ENCODE data around the gene TNC.

Gene TNC

GRCh38 chr9:115046199-115046598 lies 71.8 kb downstream of the TNC start:
- no peak for DNase-seq (ENCODE audit: low read depth)

GRCh38 chr9:115043632-115044031 lies 74.3 kb downstream of the TNC start:
- no peak for DNase-seq (ENCODE audit: low read depth)

- DNase-seq (ENCODE audit: low read depth), result no peak
Observed at GRCh38 chr9:115042781-115043509, 75.0 kb downstream of the TNC start.

GRCh38 chr9:115039516-115040120 lies 78.3 kb downstream of the TNC start:
- no peak for DNase-seq (ENCODE audit: low read depth)

- no peak for DNase-seq (ENCODE audit: low read depth)
Observed at GRCh38 chr9:115038178-115038577, 79.8 kb downstream of the TNC start.

- no peak for DNase-seq (ENCODE audit: low read depth)
Observed at GRCh38 chr9:115036691-115037090, 81.3 kb downstream of the TNC start.

- DNase-seq (ENCODE audit: low read depth), result peak; percentile 58
Observed at GRCh38 chr9:115035841-115036612, 81.9 kb downstream of the TNC start.

- DNase-seq (ENCODE audit: low read depth), result peak; percentile 55
Observed at GRCh38 chr9:115034801-115035200, 83.2 kb downstream of the TNC start.

GRCh38 chr9:115033800-115034199 lies 84.2 kb downstream of the TNC start:
- DNase-seq (ENCODE audit: low read depth), result no peak

GRCh38 chr9:115032296-115032695 lies 85.7 kb downstream of the TNC start:
- DNase-seq (ENCODE audit: low read depth), result no peak

GRCh38 chr9:115030006-115030405 lies 88.0 kb downstream of the TNC start:
- no peak for DNase-seq (ENCODE audit: low read depth)

GRCh38 chr9:115025721-115026120 lies 92.2 kb downstream of the TNC start:
- DNase-seq (ENCODE audit: low read depth), result no peak

- no peak for DNase-seq (ENCODE audit: low read depth)
Observed at GRCh38 chr9:115024925-115025535, 92.9 kb downstream of the TNC start.

- DNase-seq (ENCODE audit: low read depth), result peak; percentile 94
Observed at GRCh38 chr9:115022760-115023434, 95.1 kb downstream of the TNC start.

GRCh38 chr9:115018547-115019435 lies 99.2 kb downstream of the TNC start:
- peak; percentile 97 for DNase-seq (ENCODE audit: low read depth)

- no peak for DNase-seq (ENCODE audit: low read depth)
Observed at GRCh38 chr9:115016344-115016743, 101.6 kb downstream of the TNC start.

GRCh38 chr9:115015018-115015635 lies 102.8 kb downstream of the TNC start:
- no peak for DNase-seq (ENCODE audit: low read depth)

GRCh38 chr9:115014438-115014837 lies 103.5 kb downstream of the TNC start:
- no peak for DNase-seq (ENCODE audit: low read depth)

- DNase-seq (ENCODE audit: low read depth), result no peak
Observed at GRCh38 chr9:115013998-115014397, 104.0 kb downstream of the TNC start.

- DNase-seq (ENCODE audit: low read depth), result no peak
Observed at GRCh38 chr9:115012486-115012885, 105.5 kb downstream of the TNC start.

GRCh38 chr9:115010874-115011273 lies 107.1 kb downstream of the TNC start:
- DNase-seq (ENCODE audit: low read depth), result no peak

Data from GM04503 (cell line).